ENCODE results near the gene ZNF444. TPM values are rescaled to one million over a fixed set of nuclear protein-coding genes. Genes with fewer than 3 reads are reported as not detected.
"Not testable (repeated sequence)": the region's sequence is repeated elsewhere in the genome, so short reads cannot be mapped to it uniquely, and the experiment has no call there.

The ZNF444 gene
- polyA plus RNA-seq, 10 donors = 12.1 to 19.4 (median 15.5) TPM

DNA sequence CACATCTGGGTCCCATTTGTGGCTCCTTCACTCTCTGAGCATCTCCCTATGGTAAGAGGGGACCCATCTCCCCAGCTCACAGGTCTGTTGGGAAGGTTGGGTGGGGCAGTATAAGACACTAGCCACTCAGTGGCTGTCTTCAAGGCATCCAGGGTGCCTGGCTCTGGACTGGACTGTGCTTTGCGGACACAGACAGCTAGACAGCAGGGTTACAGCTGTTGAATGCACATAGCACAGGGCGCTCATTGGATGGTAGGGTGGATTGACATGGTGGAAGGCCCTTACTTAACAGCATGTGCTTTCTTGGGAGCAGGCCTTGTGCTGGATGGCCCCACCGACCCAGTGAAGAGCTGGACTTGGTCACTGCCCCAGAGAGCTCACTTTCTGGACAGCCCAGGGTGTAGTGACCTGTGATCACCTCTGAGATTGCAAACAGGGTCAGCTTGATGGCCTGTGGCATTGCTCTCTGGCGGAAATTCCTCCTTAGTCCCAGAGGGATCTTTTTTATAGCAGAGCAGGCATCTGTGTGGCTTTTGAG, 1.9 kb downstream of the ZNF444 start:
- DNase-seq = no peak

- no peak for DNase-seq
Measured at GRCh38 chr19:56144376-56144775, 3.3 kb downstream of the ZNF444 start.

DNA sequence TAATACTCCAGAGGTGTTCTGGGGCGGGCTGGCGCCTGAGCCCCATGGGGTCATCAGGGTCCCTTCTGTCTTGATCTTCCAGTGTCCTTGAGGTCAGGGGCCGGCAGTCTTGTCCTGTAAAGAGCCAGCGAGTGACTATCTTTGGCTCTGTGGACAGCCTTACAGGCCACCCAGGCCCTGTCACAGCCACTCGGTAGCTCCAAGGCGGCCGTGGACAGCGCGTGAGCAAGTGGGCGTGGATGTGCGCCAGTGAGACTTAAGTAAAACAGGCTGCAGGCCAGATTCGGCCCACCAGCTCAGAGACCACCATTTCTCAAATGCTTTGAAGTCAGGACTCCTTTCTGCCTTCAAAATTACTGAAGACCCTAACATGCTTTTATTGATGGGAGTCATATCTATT, 3.7 kb downstream of the ZNF444 start:
- DNase-seq = no peak

- no peak for DNase-seq
Measured at GRCh38 chr19:56145698-56146097, 4.6 kb downstream of the ZNF444 start.

DNA sequence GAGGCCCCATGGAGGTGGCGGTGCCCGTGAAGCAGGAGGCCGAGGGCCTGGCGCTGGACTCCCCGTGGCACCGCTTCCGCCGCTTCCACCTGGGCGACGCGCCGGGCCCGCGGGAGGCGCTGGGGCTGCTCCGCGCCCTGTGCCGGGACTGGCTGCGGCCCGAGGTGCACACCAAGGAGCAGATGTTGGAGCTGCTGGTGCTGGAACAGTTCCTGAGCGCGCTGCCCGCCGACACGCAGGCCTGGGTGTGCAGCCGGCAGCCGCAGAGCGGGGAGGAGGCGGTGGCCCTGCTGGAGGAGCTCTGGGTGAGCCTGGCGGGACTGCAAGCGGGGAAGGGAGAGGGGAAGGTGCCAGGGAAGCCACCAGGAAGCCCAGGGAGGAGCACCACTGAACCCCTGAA, 5.8 kb downstream of the ZNF444 start:
- DNase-seq = peak in 1 of 3 donors; percentile 30

DNA sequence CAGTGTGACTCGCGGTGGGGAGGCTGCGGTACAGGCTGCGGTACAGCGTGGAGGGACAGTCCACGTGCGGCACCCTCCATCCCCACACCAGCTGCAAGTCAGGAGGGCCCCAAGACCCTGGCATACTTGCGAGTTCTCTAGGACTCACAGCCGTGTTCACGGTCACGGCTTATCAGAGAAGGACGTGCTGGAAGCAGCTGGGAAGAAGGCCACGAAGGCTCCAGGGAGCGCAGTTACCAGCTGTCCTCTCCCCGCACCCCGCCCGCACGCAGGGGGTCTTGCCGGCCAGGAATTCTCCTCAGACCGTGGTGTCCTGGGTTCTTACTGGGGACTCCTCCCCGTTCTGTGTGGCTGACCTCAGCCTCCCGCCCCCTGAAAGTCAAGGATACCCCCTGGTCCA, 6.2 kb downstream of the ZNF444 start:
- peak in 1 of 3 donors; percentile 39 for DNase-seq

DNA sequence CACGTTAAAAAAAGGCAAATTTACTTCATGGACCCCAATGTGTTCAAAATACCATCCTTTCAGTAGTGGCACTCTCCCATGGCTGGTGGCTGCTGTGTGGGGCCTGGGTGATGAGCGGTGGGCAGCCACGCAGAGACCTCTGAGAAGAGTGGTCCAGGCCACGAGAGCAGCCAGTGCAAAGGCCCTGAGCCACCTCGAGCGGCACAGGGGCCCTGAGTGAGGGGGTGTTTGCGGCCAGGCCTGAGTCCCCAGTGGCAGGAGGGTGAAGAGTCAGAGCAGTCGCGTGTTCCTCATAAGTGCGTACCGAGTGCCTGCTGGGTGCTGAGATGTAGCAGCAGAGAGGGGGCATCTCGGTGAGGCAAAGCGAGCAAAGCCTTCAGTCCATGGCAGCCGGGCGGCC, 7.0 kb downstream of the ZNF444 start:
- no peak for DNase-seq

GRCh38 chr19:56148955-56149655, 8.0 kb downstream of the ZNF444 start:
- not testable (repeated sequence) for DNase-seq

GRCh38 chr19:56149656-56150038, 8.6 kb downstream of the ZNF444 start:
- DNase-seq = no peak

DNA sequence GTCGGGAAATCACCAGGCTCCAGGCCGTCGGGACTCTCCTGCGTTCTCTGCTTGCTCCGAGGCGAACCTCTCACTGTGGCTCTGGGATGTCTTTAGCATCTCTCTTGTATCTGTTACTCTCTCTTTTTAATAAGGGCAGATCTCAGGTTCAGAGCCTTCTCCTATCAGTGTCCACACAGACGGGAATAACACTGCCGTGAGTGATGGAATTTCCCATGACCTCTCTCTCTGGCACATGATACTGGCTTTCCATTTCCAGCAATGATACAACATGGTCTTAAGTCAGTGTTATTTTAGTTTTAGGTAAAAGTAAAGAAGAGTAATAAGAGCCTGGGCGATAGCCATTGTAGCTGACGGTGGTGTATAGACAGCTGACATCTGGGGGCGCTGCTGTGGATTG, 9.3 kb downstream of the ZNF444 start:
- no peak for DNase-seq

DNA sequence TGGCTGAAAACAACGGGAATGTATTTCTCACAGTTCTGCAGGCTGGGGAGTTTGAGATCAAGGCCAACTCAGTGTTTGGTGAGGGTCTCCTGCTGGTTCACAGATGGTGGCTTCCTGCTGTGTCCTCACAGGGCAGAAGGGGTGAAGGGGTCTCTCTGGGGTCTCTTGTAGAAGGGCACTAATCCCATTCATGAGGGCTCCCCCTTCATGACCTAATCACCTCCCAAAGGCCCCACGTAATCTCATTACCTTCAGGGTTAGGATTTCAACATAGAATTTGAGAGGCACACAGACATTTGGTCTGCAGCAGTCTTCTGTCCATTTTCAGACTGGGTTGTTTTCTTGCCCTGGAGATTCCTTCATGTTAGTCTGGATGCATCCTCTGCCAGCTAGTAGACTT, 11.6 kb downstream of the ZNF444 start:
- no peak for DNase-seq

DNA sequence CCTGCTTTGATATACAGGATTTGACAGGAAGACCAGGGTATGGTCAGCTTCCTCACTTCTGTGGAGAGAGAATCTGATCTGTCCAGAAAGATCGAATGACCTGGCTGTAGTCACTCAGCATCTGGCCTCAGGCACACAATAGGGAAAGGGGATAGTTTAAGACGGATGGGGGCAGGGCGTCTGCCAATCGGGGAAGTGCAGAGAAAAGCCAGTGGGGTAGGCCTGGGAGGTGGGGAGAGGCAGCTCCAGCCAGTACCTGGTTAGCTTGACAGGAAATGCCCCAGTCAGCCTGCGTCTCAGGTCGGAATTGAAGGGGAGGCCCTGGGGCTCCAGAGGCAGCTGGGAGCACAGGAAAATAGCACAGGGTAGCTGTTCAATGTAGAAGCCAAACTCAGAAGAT, 12.4 kb downstream of the ZNF444 start:
- no peak for DNase-seq

GRCh38 chr19:56155124-56155687, 14.1 kb downstream of the ZNF444 start:
- no peak for DNase-seq

DNA sequence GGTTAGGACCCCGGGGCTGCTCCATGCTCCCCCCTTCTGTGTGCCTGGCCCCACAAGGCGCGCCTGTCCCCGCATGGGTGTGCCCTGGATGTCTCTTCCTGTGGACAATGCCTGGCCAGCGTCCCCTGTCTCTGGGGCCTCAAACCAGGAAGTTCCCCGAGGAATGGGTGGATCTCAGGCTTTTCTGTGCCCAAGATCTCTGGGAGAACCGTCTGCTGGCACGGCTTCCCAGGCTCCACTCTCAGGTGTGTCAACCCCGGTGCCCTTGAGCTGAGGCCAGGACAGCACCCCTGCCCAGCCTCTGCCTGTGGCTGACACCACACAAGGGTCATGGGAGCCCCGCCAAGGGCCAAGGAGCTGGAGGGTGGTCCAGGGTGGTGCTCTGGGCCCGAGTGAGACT, 15.7 kb downstream of the ZNF444 start:
- no peak for DNase-seq

DNA sequence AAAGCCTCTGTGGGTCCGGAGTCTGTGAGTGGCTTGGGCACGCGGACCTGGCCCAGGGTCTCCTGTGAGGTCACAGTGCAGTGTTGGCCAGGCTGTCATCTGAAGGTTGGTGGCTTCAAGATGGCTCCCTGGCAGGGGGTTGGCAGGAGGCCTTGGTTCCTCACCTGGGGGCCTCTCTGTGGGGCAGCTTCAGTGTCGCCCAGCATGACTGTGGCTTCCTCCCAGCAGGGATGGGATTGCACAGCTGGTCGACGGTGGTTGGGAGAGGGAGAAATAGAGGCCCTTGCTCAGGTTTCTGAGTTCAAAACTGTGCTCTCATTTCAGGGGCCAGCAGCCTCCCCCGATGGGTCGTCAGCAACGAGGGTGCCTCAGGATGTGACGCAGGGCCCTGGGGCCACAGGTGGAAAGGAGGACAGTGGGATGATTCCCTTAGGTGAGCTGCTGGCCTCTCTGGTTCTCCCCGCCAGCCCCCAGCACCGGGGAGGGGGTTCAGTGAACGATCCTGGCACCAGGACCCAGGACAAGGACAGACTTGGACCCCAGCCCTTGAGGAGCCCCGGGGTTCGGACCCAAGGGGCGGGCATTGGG, 17.2 kb downstream of the ZNF444 start:
- no peak for DNase-seq

- no peak for DNase-seq
Measured at GRCh38 chr19:56159009-56159559, 18.0 kb downstream of the ZNF444 start.

GRCh38 chr19:56159622-56160271, 18.7 kb downstream of the ZNF444 start:
- no peak for DNase-seq

DNA sequence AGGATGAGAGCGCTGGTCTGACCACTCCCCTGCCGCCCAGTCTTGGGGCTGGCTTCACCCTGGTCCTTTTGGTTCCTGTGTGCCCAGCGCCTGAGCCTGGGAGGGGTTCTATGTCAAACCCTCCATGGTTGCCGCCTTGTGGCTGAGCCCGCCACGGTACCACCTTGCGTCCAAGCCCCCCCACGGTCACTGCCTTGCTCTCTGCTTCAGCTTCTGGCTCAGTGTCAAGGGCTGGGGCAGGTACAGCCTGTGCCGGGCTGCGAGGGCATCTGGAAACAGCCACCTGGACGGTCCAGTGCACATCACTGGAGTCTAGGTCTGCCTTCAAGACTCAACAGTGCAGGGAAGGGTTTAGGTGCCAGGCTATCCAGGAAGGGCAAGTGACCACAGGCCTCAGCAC, 20.4 kb downstream of the ZNF444 start:
- no peak for DNase-seq

GRCh38 chr19:56162258-56162657, 21.2 kb downstream of the ZNF444 start:
- no peak for DNase-seq

GRCh38 chr19:56163097-56163496, 22.0 kb downstream of the ZNF444 start:
- no peak for DNase-seq

GRCh38 chr19:56167064-56167578, 26.0 kb downstream of the ZNF444 start:
- DNase-seq = no peak

DNA sequence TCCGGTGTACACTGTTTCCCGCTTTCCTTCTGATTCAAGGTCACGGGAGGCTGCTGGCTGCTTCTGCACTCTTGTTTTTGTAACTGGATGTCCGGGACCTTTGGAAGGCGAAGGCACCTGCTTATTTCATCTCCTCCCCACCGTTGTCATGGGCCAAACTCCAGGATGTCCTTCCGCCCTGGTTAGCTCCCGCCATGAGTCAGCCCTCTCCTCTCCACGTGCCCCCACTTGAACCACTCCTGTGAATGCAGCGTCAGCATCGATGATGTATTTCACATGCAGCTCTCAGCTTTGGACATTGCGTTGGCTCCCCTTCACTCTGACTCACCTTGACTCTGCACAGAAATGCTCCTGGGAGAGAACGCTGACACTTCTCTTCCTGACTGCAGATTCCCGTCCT, 29.2 kb downstream of the ZNF444 start:
- DNase-seq = no peak
